Peyer's patch (tissue), 4 donors: ENCODE results near the gene BRICD5. TPM values are rescaled to one million over a fixed set of nuclear protein-coding genes. Genes with fewer than 3 reads are reported as not detected.
A peak's percentile ranks its signal among the peaks of the same experiment; 100 is the strongest.

Experiments
- DNase-seq, 3 donors: peaks; one replicate each; pipeline ENCODE4 v3.0.0-alpha.2; 2017 to 2019
- H3K27ac ChIP-seq, 4 donors: fragments of 200-600 bp; sonication (generic); one replicate each; pipeline ENCODE4 v1.5.1; 2016 to 2019
- H3K27me3 ChIP-seq, 2 donors: fragments of 200-600 bp; sonication (generic); one replicate each; pipeline ENCODE4 v1.5.1; 2019
- H3K36me3 ChIP-seq, 3 donors: fragments of 200-600 bp; sonication (generic); one replicate each; pipeline ENCODE4 v1.5.1; 2016 to 2019
- H3K4me1 ChIP-seq, 4 donors: fragments of 200-600 bp; sonication (generic); one replicate each; pipeline ENCODE4 v1.5.1; 2016 to 2019
- H3K4me3 ChIP-seq, 4 donors: fragments of 200-600 bp; sonication (generic); 1 replicate in 3 of 4; 2 replicates in 1 of 4; pipeline ENCODE4 v1.5.1; 2016 to 2019; ENCODE audit warnings: mild to moderate bottlenecking in 1 of 4
- H3K9me3 ChIP-seq, 4 donors: fragments of 200-600 bp; sonication (generic); one replicate each; pipeline ENCODE4 v1.5.1; 2016 to 2019; ENCODE audit warnings: mild to moderate bottlenecking in 1 of 4
- POLR2A ChIP-seq, 2 donors: fragments of 450-650 bp; IDR thresholded peaks; one replicate each; pipeline ENCODE4 v1.5.1; 2017; ENCODE audit warnings: antibody characterized with exemption in 2 of 2, mild to moderate bottlenecking in 2 of 2, moderate library complexity in 2 of 2
- total RNA-seq, 4 donors: library from RNA; depleted of rRNA; stranded (reverse); fragments of >200 nt; gene quantifications; one replicate each; pipeline ENCODE4 v1.1.0, GENCODE V29; 2016
- TF ChIP-seq, protein P1 (sequence below), 6 experiments: fragments of 450-650 bp in 4 of 6; fragments of 200-600 bp in 2 of 6; sonication (generic) in 1 of 6; IDR thresholded peaks; one replicate each; pipeline ENCODE4 v1.5.1; 2017 to 2019; ENCODE audit warnings: antibody characterized with exemption in 6 of 6, mild to moderate bottlenecking in 3 of 6, moderate library complexity in 1 of 6

BRICD5 gene
- total RNA-seq, 4 donors from 2014 or later, result 13.3 to 44.6 (median 19.8) TPM

DNA sequence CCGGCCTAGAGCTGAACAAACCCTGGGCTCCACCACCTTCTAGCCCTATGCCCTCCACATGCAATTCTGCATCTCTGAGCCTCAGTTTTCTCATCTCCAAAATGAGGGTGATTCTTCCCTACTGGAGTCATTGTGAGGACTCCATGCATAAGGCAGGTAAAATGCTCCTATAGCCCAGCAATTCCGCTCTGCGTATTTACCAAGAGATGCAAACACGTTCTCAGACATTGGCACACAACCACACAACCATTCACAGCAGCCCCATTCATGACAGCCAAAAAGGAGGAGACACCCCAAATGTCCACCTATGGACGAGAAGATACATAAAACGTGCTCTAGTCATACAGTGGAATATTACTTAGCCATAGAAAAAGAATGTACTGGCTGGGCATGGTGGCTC is 10.3 kb downstream of the BRICD5 start:
- Histone ChIP-seq H3K27me3 (peaks cover 0 to 20% of the 10 kb centered on the region in 2 donors), H3K9me3 (no peaks in the 10 kb centered on the region), H3K36me3 (no peaks in the 10 kb centered on the region), H3K27ac (no peak overlapping the region), H3K4me1 (peaks cover 0 to 18% (median 9%) of the 10 kb centered on the region in 4 donors), H3K4me3 (no peak overlapping the region)
- no peak for TF ChIP-seq POLR2A (IDR thresholded peaks at IDR 0.05)
- TF ChIP-seq, protein P1, sequence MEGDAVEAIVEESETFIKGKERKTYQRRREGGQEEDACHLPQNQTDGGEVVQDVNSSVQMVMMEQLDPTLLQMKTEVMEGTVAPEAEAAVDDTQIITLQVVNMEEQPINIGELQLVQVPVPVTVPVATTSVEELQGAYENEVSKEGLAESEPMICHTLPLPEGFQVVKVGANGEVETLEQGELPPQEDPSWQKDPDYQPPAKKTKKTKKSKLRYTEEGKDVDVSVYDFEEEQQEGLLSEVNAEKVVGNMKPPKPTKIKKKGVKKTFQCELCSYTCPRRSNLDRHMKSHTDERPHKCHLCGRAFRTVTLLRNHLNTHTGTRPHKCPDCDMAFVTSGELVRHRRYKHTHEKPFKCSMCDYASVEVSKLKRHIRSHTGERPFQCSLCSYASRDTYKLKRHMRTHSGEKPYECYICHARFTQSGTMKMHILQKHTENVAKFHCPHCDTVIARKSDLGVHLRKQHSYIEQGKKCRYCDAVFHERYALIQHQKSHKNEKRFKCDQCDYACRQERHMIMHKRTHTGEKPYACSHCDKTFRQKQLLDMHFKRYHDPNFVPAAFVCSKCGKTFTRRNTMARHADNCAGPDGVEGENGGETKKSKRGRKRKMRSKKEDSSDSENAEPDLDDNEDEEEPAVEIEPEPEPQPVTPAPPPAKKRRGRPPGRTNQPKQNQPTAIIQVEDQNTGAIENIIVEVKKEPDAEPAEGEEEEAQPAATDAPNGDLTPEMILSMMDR (IDR thresholded peaks at IDR 0.05), result no peak
- no peak for DNase-seq

DNA sequence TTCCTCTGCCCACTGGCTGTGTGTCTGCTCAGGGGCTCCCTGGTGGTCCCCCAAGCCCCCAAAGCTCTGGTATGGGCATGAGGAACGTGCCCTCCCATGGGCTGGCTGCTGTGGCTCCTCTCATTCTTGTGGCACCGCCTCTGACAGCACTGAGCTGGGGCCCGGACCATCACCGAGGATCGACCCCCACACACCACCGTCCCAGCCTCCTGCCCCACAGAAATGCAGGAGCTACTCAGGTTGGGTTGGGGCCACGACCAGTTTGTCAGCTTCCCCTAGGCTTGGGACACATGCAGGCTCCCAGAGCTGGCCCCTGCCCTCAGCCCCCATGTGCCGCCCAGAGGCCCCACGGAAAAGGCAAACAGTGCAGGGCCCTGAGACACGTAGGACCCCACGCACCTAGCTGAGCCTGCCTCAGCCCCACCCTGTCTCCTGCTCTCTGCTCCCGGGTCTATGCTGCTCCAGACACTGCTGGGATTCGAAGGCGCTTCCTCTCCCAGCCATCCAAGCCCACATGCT is 11.0 kb downstream of the BRICD5 start:
- peaks cover 0 to 23% (median 13%) of the 10 kb centered on the region in 4 donors for H3K4me1 ChIP-seq
- no peak overlapping the region for H3K27ac ChIP-seq
- H3K9me3 ChIP-seq, result no peaks in the 10 kb centered on the region
- no peaks in the 10 kb centered on the region for H3K36me3 ChIP-seq
- DNase-seq, result no peak
- no peak overlapping the region for H3K4me3 ChIP-seq
- peaks cover 0 to 26% of the 10 kb centered on the region in 2 donors for H3K27me3 ChIP-seq
- TF ChIP-seq POLR2A (IDR thresholded peaks at IDR 0.05), result no peak
- TF ChIP-seq, protein P1 (IDR thresholded peaks at IDR 0.05), result no peak

DNA sequence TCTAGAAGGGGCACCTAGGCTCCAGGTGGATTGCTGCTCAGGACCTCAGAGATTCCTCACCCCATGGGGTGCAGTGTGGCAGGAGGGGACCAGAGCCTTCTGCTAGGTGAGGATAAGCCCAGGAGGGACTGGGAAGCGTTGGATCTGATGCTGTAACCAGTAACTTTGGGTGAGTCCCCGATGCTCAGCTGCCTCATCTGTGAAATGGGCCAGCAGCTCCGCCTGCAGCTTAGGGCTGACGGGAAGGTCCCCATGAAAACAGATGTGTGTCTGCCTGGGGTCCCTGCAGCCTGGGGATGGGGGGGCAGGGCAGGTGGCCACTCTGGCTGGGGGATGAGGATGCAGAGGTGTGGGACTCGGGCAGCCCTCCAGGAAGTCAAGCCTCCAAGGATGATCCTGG is 11.6 kb downstream of the BRICD5 start:
- DNase-seq, result no peak
- Histone ChIP-seq H3K27me3 (peaks cover 0 to 27% of the 10 kb centered on the region in 2 donors), H3K36me3 (no peaks in the 10 kb centered on the region), H3K4me1 (peaks cover 0 to 19% (median 13%) of the 10 kb centered on the region in 4 donors), H3K9me3 (no peaks in the 10 kb centered on the region), H3K27ac (no peak overlapping the region), H3K4me3 (no peak overlapping the region)
- TF ChIP-seq, protein P1 (IDR thresholded peaks at IDR 0.05), result no peak
- TF ChIP-seq POLR2A (IDR thresholded peaks at IDR 0.05), result no peak

DNA sequence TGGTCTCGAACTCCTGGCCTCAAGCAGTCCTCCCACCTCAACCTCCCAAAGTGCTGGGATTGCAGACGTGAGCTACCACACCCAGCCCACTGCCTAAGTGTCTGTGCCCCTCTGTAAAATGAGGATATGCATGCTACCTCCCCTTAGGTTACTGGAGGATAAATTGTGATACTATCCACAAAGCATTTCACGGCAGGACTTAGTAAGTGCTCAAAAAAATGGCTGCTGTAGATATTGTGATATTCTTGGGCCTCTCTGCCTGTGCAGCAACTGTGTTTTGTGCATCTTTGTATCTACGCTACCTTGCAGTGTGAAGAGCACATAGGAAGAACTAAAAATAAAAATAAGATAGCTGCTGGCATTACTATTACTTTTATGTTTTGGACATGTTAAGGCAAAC is 12.4 kb downstream of the BRICD5 start:
- Histone ChIP-seq H3K27me3 (peaks cover 0 to 27% of the 10 kb centered on the region in 2 donors), H3K4me1 (peaks cover 0 to 19% (median 13%) of the 10 kb centered on the region in 4 donors), H3K36me3 (no peaks in the 10 kb centered on the region), H3K9me3 (no peaks in the 10 kb centered on the region), H3K4me3 (no peak overlapping the region), H3K27ac (no peak overlapping the region)
- DNase-seq, result no peak
- TF ChIP-seq POLR2A (IDR thresholded peaks at IDR 0.05), result no peak

DNA sequence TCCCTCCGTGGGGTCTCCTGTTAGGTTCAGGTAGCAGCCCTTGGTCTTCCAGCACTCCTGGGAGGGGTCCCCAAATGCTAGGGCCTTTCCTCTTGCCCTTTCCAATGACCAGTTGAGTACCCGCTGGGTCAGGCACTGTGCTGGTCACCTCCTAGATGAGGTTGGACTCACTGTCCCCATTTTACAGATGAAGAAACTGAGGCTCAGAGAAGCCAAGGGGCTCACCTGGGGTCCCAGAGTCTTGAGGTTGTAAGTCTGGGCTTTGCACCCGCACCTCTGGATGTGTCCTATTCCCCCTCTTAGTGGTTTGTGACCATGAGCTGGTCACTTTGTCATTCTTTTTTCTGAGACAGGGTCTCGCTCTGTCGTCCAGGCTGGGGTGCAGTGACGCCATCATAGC is 12.9 kb downstream of the BRICD5 start:
- TF ChIP-seq POLR2A (IDR thresholded peaks at IDR 0.05), result no peak
- TF ChIP-seq, protein P1 (IDR thresholded peaks at IDR 0.05), result no peak
- Histone ChIP-seq H3K27me3 (peaks cover 0 to 27% of the 10 kb centered on the region in 2 donors), H3K4me3 (no peak overlapping the region), H3K36me3 (no peaks in the 10 kb centered on the region), H3K9me3 (no peaks in the 10 kb centered on the region), H3K4me1 (peaks cover 0 to 19% (median 13%) of the 10 kb centered on the region in 4 donors), H3K27ac (no peak overlapping the region)
- no peak for DNase-seq

DNA sequence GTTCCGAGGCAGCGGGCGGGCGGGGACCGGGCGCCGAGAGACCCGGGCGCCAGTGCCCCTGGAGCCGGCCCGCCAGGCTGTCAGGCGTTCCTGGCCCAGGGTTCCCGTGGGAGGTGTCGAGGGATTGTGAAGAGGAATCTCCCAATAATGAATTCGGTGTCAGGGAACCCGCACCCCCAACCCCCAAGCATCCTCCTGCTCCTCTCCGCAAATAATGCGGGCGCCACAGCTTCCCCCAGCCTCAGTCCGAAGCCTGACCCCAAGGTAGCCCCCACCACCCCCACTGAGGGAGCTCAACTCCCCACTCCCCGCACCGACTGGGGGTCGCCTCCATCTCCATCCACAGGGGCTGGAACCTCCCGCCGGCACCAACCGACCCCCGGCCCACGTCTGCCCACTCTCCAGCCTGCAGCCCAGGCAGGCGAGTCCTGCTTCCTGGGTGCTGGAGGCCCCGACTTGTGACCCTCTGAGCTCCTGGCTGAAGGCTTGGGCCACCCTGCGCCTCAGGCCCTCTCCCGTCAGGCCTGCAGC is 13.6 kb downstream of the BRICD5 start:
- TF ChIP-seq, protein P1 (IDR thresholded peaks at IDR 0.05), result no peak
- no peak for TF ChIP-seq POLR2A (IDR thresholded peaks at IDR 0.05)
- Histone ChIP-seq H3K4me3 (peak overlapping the region in 3 of 4 donors; percentile 35 to 64 (median 55)), H3K27ac (no peak overlapping the region), H3K4me1 (peaks cover 0 to 19% (median 13%) of the 10 kb centered on the region in 4 donors), H3K27me3 (peaks cover 0 to 27% of the 10 kb centered on the region in 2 donors), H3K9me3 (no peaks in the 10 kb centered on the region), H3K36me3 (no peaks in the 10 kb centered on the region)
- DNase-seq, result no peak
